Esophagus muscularis mucosa (tissue), 3 donors: ENCODE data around the gene TXNL4A.

Experiments
- CTCF ChIP-seq, 3 experiments: fragments of 200-600 bp in 2 of 3; fragments of 450-650 bp in 1 of 3; sonication (generic) in 2 of 3; IDR thresholded peaks; one replicate each; pipeline ENCODE4 v1.5.1; 2017 to 2019; ENCODE audit warnings: antibody characterized with exemption in 3 of 3, mild to moderate bottlenecking in 2 of 3, moderate library complexity in 1 of 3
- POLR2A ChIP-seq: fragments of 450-650 bp; IDR thresholded peaks from one replicate; pipeline ENCODE4 v1.6.1; 2017; ENCODE audit warnings: antibody characterized with exemption, moderate library complexity, mild to moderate bottlenecking, low read depth
- POLR2AphosphoS5 ChIP-seq, 2 donors: sonication (generic); formaldehyde crosslinking; IDR thresholded peaks; one replicate each; pipeline ENCODE4 v1.6.1; 2017; ENCODE audit warnings: antibody characterized with exemption in 2 of 2

- no peak for TF ChIP-seq CTCF (IDR thresholded peaks at IDR 0.05)
- no peak for TF ChIP-seq POLR2AphosphoS5 (IDR thresholded peaks at IDR 0.05)
- no peak for TF ChIP-seq POLR2A
Observed at GRCh38 chr18:79942786-79943607, 45.4 kb downstream of the TXNL4A start.
